ENCODE results near the gene KRT71.

The KRT71 gene

DNA sequence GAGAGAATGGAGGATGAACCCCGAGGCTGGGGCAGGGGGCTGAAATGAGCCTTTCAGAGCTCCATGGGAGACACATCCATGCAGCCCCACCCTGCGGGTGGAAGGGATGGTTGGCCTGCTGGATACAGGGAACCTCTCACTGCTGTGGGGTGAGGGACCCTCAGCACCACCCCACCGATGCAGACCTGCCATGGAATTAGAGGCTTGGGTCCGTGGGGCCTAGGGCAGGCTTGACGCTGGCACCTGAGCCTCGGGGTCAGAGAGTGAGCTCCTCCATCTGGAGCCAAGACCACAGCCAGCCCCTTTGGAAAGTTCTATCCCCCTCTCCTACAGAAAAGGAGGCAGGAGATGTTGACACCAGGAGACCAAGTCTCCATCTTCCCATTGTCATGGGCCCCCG, 28.1 kb upstream of the KRT71 start:
- TF ChIP-seq, protein P1, sequence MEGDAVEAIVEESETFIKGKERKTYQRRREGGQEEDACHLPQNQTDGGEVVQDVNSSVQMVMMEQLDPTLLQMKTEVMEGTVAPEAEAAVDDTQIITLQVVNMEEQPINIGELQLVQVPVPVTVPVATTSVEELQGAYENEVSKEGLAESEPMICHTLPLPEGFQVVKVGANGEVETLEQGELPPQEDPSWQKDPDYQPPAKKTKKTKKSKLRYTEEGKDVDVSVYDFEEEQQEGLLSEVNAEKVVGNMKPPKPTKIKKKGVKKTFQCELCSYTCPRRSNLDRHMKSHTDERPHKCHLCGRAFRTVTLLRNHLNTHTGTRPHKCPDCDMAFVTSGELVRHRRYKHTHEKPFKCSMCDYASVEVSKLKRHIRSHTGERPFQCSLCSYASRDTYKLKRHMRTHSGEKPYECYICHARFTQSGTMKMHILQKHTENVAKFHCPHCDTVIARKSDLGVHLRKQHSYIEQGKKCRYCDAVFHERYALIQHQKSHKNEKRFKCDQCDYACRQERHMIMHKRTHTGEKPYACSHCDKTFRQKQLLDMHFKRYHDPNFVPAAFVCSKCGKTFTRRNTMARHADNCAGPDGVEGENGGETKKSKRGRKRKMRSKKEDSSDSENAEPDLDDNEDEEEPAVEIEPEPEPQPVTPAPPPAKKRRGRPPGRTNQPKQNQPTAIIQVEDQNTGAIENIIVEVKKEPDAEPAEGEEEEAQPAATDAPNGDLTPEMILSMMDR (IDR thresholded peaks at IDR 0.05), result no peak

DNA sequence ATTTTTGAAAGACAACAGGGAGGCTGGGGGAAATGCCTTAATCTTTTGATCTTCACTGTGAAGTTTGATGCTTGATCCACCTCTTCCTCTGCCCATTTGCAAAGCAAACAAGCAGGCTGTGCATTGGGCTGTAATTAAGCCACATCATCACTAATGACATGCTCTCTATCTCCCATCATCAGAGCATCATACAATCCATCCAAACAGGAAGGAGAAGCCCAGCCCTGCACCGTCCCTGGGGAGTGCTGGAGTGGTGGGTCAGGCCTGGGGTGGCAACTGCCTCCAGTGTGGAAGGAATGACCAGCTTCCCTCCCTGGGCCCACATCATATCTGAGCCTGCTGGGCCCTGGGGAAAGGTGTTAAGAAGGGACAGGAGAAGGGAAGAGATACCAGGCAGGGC, 27.6 kb upstream of the KRT71 start:
- TF ChIP-seq, protein P1 (IDR thresholded peaks at IDR 0.05), result no peak

DNA sequence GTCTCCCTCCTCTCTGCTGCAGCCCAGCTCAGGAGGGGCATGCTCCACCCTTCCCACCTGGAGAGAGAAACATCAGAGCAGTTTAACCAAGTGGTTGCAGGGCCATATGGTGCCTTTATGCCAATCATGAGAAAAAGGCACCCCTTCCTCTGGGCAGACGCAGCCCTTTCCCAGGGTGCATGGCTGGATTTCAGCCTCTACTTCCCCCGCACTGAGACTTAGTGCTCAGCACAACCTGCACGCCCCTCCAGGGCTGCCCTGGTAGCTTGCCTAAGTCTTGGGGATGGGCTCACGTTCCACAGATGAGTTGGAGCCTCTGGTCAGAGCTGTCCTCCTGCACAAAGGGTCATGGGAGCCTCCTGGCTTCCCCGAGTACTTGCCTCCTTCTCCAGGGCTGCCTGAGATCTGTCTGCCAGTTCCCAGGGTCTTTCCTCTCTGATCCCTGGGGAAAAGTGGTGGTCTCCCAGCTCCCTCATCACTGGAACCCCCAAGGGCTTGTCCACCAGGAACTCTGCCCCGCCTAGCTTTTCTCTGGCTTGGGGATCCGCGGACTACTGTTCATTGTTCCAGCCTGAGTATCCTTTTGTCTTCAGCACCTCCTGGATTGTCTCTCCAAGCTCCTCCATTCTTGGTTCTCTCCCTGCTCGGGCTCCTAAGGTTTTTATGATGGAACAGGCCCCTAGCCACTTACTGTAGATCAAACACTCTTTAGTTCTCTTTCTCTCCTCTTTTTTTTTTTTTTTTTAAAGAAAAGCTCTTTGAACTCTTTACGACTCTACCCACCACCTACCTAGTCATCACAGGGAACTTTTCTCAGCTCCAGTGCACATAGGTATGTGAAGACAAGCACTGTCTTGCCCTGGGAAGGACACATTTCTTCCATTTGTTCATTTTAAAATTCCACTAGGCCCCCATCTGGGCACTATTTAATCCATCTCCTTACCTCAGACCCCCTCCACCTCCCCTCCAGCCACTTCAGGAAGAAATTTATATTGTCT, 26.8 kb upstream of the KRT71 start:
- TF ChIP-seq, protein P1 (IDR thresholded peaks at IDR 0.05), result no peak

DNA sequence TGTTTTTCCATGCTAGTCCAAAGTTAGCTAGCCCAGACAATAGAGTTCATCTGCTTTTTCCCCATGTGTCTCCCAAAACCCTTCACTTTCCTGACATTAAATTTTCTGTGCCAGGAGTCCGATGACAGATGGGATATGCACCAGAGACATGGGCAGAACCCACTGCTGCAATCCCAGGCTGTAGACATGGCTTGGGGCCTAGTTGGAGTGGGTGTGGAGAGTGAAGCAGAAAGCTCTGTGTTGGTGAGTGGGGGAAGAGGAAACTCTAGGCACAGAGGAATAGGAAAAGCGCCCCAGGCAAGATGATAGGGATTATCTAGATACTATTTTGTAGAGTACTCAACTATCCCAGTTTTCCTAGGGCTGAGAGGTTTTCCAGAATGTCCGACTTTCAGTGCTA, 25.5 kb upstream of the KRT71 start:
- TF ChIP-seq, protein P1 (IDR thresholded peaks at IDR 0.05), result no peak

DNA sequence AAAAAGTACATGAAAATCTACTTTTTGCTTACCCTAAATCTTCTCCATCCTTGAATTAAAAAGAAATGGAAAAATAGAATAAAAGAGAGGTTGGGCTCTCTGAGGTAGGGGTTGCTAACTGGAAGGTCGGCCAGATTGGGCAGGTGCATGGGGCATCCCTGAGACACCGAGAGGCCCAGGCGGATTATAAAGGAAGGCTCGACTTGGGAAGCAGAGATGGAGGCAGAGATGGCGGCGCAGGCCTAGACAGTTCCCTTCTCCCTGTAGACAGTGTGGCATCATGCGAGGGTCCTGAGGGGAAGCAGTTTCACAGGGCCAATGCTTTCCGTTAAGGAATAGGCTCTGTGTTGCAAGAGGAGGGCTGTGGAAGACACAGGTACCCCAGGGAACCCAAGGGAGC, 24.4 kb upstream of the KRT71 start:
- TF ChIP-seq, protein P1 (IDR thresholded peaks at IDR 0.05), result no peak

DNA sequence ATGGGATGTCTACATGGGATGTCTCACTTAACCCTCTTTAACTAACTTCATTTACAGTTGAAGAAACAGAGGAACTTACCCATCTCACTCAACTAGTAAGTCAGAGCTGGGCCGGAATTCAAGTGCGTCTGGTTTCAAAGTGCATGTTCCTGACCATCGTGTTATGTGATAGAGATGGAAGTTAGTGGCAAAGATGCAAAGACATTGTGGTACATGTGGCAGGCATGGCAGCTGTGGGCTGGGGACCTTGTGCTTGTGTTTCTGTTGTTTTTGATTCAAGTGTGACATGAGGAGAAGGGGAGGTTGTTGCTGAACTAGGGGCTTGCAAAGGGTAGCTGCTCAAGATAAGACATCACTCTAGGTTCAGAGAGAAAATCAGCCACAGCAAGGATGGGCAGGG, 23.0 kb upstream of the KRT71 start:
- TF ChIP-seq, protein P1 (IDR thresholded peaks at IDR 0.05), result no peak

DNA sequence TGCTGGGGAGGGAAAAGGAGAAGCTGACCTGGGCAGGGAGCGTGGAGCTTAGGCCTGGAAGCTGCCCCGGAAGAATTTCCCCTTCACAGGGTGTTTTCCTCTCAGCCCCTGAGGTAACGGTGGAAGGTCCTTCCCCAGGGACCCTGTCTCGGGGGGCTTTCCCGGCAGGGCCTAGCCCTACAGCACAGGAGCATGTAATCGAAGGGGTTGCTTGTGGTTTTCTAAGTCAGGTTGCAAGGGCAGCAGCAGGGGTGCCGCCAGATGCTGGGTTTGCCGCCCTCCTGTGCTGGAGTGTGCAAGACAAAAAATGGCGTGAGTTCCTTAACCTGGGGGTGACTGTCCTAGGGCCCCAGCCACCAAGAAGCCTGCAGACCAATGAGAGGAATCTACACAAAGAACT, 22.3 kb upstream of the KRT71 start:
- TF ChIP-seq, protein P1 (IDR thresholded peaks at IDR 0.05), result no peak
